K562 (cell line): ENCODE measurements around the gene TP53RK. TPM values are rescaled to one million over a fixed set of nuclear protein-coding genes. Genes with fewer than 3 reads are reported as not detected.

Experiments used
- ATAC-seq: fragments of 200-7000 bp; cut with Tn5 transposase; 3 replicates; pipeline ENCODE4 v1.9.1; 2020; ENCODE audit warnings: moderate library complexity
- BruUV-seq: library from RNA; stranded (reverse); fragments of 400-500 nt; replicated peaks from 2 replicates; lab custom pipeline; 2021; lab: Mats Ljungman, UMichigan
- CTCF ChIA-PET: fragments of 300-600 bp; formaldehyde crosslinking; extraction: SDS; loops from one replicate; lab custom pipeline; 2021; ENCODE audit warnings: low intra/inter-chr PET ratio; lab: Yijun Ruan, JAX
- POLR2A ChIA-PET: fragments of 300-600, 350-650 bp; sonication (Branson Sonifier 250); formaldehyde crosslinking; extraction: SDS; loops from one replicate; lab custom pipeline; 2021; ENCODE audit warnings: antibody characterized with exemption, inconsistent platforms; lab: Yijun Ruan, JAX
- DNase-seq, 4 experiments: peaks; one replicate each; pipeline versions ENCODE4 v3.0.0 to v3.0.0-alpha.2; 2011 to 2018; ENCODE audit warnings: low spot score in 3 of 4, mixed read lengths in 3 of 4; ENCODE audit errors: extremely low read depth in 1 of 4
- FAIRE-seq: peaks from 2 replicates; lab custom pipeline; 2011; peaks lifted over from hg19 to GRCh38; lab: Jason Lieb, UNC
- H2AFZ ChIP-seq: 2 replicates; pipeline ENCODE4 v1.6.0; 2011; ENCODE audit warnings: low read depth, low read length, control low read depth, inconsistent platforms
- H3K27ac ChIP-seq: fragments of 200-600 bp; 3 replicates; pipeline ENCODE4 v1.8.0; 2011; ENCODE audit warnings: low read depth, mild to moderate bottlenecking, control low read depth, inconsistent platforms, low read length, moderate library complexity, mixed read lengths; ENCODE audit errors: extremely low read depth
- H3K27me3 ChIP-seq, 2 experiments: fragments of 300-600 bp in 1 of 2; 2 replicates in 1 of 2; 3 replicates in 1 of 2; pipeline versions ENCODE4 v1.6.0 to v1.8.0; 2011; ENCODE audit warnings: inconsistent platforms in 2 of 2, low read length in 2 of 2, mild to moderate bottlenecking in 1 of 2, mixed read lengths in 1 of 2, moderate library complexity in 1 of 2; ENCODE audit not compliant: control insufficient read depth in 2 of 2, insufficient read depth in 2 of 2
- H3K36me3 ChIP-seq: fragments of 300-600 bp; 3 replicates; pipeline ENCODE4 v1.8.0; 2011; ENCODE audit warnings: mild to moderate bottlenecking, low read length, inconsistent platforms; ENCODE audit not compliant: control insufficient read depth, insufficient read depth
- H3K4me1 ChIP-seq, 2 experiments: fragments of 200-600 bp in 1 of 2; replicated peaks in 1 of 2; 2 replicates in 1 of 2; 3 replicates in 1 of 2; pipeline versions ENCODE4 v1.5.1 to v1.8.0; 2011; ENCODE audit warnings: inconsistent platforms in 2 of 2, low read length in 2 of 2, mild to moderate bottlenecking in 1 of 2, mixed read lengths in 1 of 2, moderate library complexity in 1 of 2; ENCODE audit not compliant: control insufficient read depth in 2 of 2, insufficient read depth in 2 of 2
- H3K4me2 ChIP-seq: 2 replicates; pipeline ENCODE4 v1.6.1; 2011; ENCODE audit warnings: low read length, control low read depth, inconsistent platforms, mixed read lengths; ENCODE audit not compliant: insufficient read depth
- H3K4me3 ChIP-seq: fragments of 200-600 bp; sonication (generic), shearing (Covaris generic); 2 replicates; pipeline ENCODE4 v1.5.1; 2016; ENCODE audit warnings: control low read depth, inconsistent platforms
- H3K79me2 ChIP-seq: fragments of 200-600 bp; 3 replicates; pipeline ENCODE4 v1.8.0; 2011; ENCODE audit warnings: low read length, inconsistent platforms; ENCODE audit not compliant: control insufficient read depth, insufficient read depth
- H3K9ac ChIP-seq, 2 experiments: 2 replicates each; pipeline versions ENCODE4 v1.6.0 to v1.6.1; 2011; ENCODE audit warnings: low read depth in 2 of 2, low read length in 2 of 2, control low read depth in 1 of 2, inconsistent platforms in 1 of 2, mild to moderate bottlenecking in 1 of 2, mixed read lengths in 1 of 2; ENCODE audit not compliant: insufficient read depth in 1 of 2
- H3K9me1 ChIP-seq: one replicate; pipeline ENCODE4 v1.6.0; 2011; ENCODE audit warnings: inconsistent platforms, mild to moderate bottlenecking, low read length, moderate library complexity; ENCODE audit not compliant: control insufficient read depth, insufficient read depth
- H3K9me3 ChIP-seq: replicated peaks from 2 replicates; pipeline ENCODE4 v1.5.1; 2011; ENCODE audit warnings: low read depth, low read length, inconsistent platforms; ENCODE audit not compliant: control insufficient read depth, insufficient read depth
- H4K20me1 ChIP-seq: replicated peaks from 2 replicates; pipeline ENCODE4 v1.6.1; 2011; ENCODE audit warnings: low read length, inconsistent platforms, mixed read lengths; ENCODE audit not compliant: control insufficient read depth, insufficient read depth
- ADNP ChIP-seq: fragments of 200-800 bp; sonication (Bioruptor generic); IDR thresholded peaks from 2 replicates; pipeline ENCODE4 v1.6.1; 2016; ENCODE audit warnings: missing genetic modification characterization, missing compliant biosample characterization
- BCOR ChIP-seq: fragments of 450-650 bp; IDR thresholded peaks from 2 replicates; pipeline ENCODE4 v1.6.1; 2016
- CREBBP ChIP-seq: IDR thresholded peaks from one replicate; pipeline ENCODE4 v1.6.1; 2012; ENCODE audit warnings: low read depth, mild to moderate bottlenecking, control low read depth, inconsistent platforms, low read length
- KDM1A ChIP-seq, 2 experiments: fragments of 450-650 bp; IDR thresholded peaks; 2 replicates each; pipeline ENCODE4 v1.6.1; 2016; ENCODE audit warnings: mild to moderate bottlenecking in 2 of 2
- RBM25 ChIP-seq: fragments of 200-400 bp; formaldehyde crosslinking; IDR thresholded peaks from 2 replicates; pipeline ENCODE4 v1.6.1; 2018; ENCODE audit warnings: low read length, low read depth, moderate library complexity; ENCODE audit not compliant: severe bottlenecking
- RCOR1 ChIP-seq, 2 experiments: IDR thresholded peaks; 2 replicates each; pipeline ENCODE4 v1.6.1; 2012; ENCODE audit warnings: low read depth in 2 of 2, low read length in 2 of 2, borderline replicate concordance in 1 of 2, improper control_type of control experiment in 1 of 2
- RHOXF2B ChIP-seq: fragments of 250-450 bp; sonication (Bioruptor Pico); conservative IDR thresholded peaks from 2 replicates; pipeline ENCODE4 v1.5.1; 2021
- WGBS: fragments of 100-300 bp; shearing (Covaris generic); methylation state at CpG from one replicate; pipeline ENCODE4 v1.1.6; 2016; ENCODE audit warnings: low coverage, mixed read lengths; ENCODE audit not compliant: insufficient coverage; ENCODE audit errors: missing lambda C conversion rate; 5-methylcytosine and 5-hydroxymethylcytosine counted together
- in situ Hi-C: fragments of 300-500 bp; cut with MboI; formaldehyde crosslinking; loops from 4 replicates; pipeline ENCODE4 v1.15.0; 2018; ENCODE audit warnings: inconsistent platforms, mixed read lengths
- intact Hi-C: fragments of 100-400 bp; cut with micrococcal nuclease; formaldehyde crosslinking; loops from 2 replicates; pipeline ENCODE4 v1.14.2; 2022
- polyA plus RNA-seq, 8 experiments: library from polyadenylated mRNA; depleted of rRNA in 4 of 8; stranded (reverse) in 5 of 8; unstranded in 3 of 8; fragments of >200 nt; fragmentation: Nextera tagmentation in 2 of 8; fragmentation: Illumina TruSeq in 1 of 8; extraction: Ambion mirVana in 2 of 8; extraction: Trizol in 1 of 8; gene quantifications; 2 replicates each; pipeline versions ENCODE4 v1.2.1 to v1.2.3, GENCODE V29; 2011 to 2014; ENCODE audit warnings: inconsistent platforms in 1 of 8, missing spikeins in 1 of 8
- total RNA-seq, 7 experiments: library from RNA; depleted of rRNA in 6 of 7; stranded (reverse); fragments of >200 nt in 6 of 7; fragmentation: Illumina TruSeq in 2 of 7; extraction: Trizol in 2 of 7; gene quantifications; 2 replicates each; pipeline versions ENCODE4 v1.2.1 to v1.2.3, GENCODE V29; 2011 to 2021; ENCODE audit warnings: low replicate concordance in 1 of 7

The TP53RK gene
- total and polyA plus RNA-seq, 9 of the 15 experiments (the other 6 are each of a cell fraction or from before 2014, with no cell fraction given), result 2.9 to 43.5 (median 17.2) TPM

DNA sequence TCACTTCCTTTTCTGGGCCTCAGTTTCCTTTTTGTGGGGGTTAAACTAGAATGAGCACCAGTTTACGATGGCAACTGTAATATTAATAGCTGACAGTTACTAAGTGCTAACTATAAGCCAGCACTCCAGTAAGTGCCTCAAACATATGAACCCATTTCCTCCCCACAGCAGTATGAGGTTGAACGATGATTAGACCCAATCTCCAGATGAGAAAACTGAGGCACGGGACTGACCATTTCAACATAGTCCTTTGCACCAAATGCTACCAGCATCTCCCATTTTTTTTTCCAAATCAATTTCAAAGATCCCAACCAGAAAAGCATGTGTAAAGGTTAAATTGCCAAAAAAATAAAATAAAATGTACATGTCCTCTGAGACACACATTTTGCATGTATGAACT, 45.1 kb downstream of the TP53RK start:
- Histone ChIP-seq H4K20me1 (no peaks in the 10 kb centered on the region; the same call in 1 of the 2 replicates), H3K4me1 (peaks cover 9% of the 10 kb centered on the region in 2 experiments; a peak in 3 of 5 replicates), H3K9me3 (no peaks in the 10 kb centered on the region), H3K36me3 (no peaks in the 10 kb centered on the region), H3K27ac (no peak overlapping the region), H3K9ac (no peak overlapping the region), H3K27me3 (no peaks in the 10 kb centered on the region), H3K79me2 (no peaks in the 10 kb centered on the region), H3K9me1 (no peaks in the 10 kb centered on the region), H3K4me3 (no peak overlapping the region), H2AFZ (no peak overlapping the region), H3K4me2 (no peak overlapping the region)
- BruUV-seq, result no TSS peak
- WGBS, result 90% methylated on average over 3 of the region's 3 CpGs
- intact Hi-C loops, result loop anchor here (10.0 kb wide), 1 partner anchor 79 kb away; no protein-coding TSS in a partner anchor
- ATAC-seq (no peak), DNase-seq (no peak), FAIRE-seq (no peak)
- in situ Hi-C loops, result no loop called here
- TF ChIP-seq RHOXF2B (CRISPR knock-in tag), result no peak
- peak in 1 of 2 experiments; percentile 42; a peak in 1 of 4 replicates for TF ChIP-seq RCOR1 (IDR thresholded peaks at IDR 0.05; ENCODE audit: borderline replicate concordance in 1 of 2, low read depth in 2 of 2, low read length in 2 of 2)
- peak; percentile 56; the same call in 1 of the 2 replicates for TF ChIP-seq ADNP
- peak; percentile 86 for TF ChIP-seq RBM25
- TF ChIP-seq KDM1A (IDR thresholded peaks at IDR 0.05), result peak; percentile 32 to 50; a peak in 2 of 4 replicates
- TF ChIP-seq CREBBP, result no peak
- TF ChIP-seq BCOR, result peak; percentile 86
- CTCF ChIA-PET, result no interaction called here
- POLR2A ChIA-PET, result interaction anchor here (1.2 kb wide), 1 partner anchor 14 kb away, joined by 3 read pairs; no protein-coding TSS in a partner anchor
